ENCODE data around the gene NCKAP5. TPM values are rescaled to one million over a fixed set of nuclear protein-coding genes. Genes with fewer than 3 reads are reported as not detected.

Gene NCKAP5
- total and polyA plus RNA-seq, 2 of the 13 experiments (the other 11 are each of a cell fraction or from before 2014, with no cell fraction given): 0.01 TPM; not detected in 1

DNA sequence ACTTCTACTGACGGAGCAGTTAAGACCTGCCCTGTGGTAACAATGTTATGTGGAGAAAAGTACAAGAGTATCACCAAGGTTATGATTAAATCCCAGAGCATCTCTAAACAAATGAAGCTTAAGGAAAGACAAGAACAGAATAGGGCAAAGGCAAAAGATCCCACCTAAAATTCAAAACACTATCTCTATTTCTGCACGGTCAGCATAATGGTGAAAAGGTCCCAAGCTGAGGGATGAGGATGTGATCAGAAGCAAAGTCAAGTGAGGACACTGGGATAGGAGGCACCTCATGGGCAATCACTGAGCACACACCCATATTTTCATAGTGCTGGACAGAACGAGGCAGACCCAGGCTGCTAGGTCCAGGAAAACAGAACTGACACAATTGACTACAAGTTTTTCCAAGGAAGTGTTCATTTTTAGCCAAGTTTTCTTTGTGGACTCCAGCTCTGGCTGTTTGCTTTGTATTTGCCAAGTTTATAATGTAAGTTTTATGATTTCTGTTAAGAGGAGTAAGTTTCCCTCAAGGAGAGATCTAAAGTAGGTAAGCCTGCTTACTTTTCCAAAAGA is 77.8 kb downstream of the NCKAP5 start:
- FAIRE-seq (no peak), DNase-seq (ENCODE audit: low spot score) (no peak), ATAC-seq (no peak)
- TF ChIP-seq EED (CRISPR knock-in tag; IDR thresholded peaks at IDR 0.05) (no peak), MAFF (IDR thresholded peaks at IDR 0.05; ENCODE audit: low read depth, low read length) (peak; percentile 98), MAFK (conservative IDR thresholded peaks at IDR 0.05 in 1 of 2, IDR thresholded peaks at IDR 0.05 in 1 of 2; ENCODE audit: low read length in 2 of 2) (peak; percentile 99)
- Histone ChIP-seq H3K4me3 (replicated peaks in 1 of 3; ENCODE audit: insufficient read depth in 1 of 3, low read depth in 2 of 3, low read length in 3 of 3) (no peak overlapping the region), H3K27me3 (ENCODE audit: control insufficient read depth in 1 of 2, insufficient read depth in 2 of 2, low read length in 2 of 2) (no peaks in the 10 kb centered on the region; a peak in 1 of 5 replicates), H3K4me2 (ENCODE audit: low read depth, low read length) (no peak overlapping the region), H2AFZ (ENCODE audit: low read length) (no peak overlapping the region), H3K9me3 (ENCODE audit: low read length) (peaks cover 10% of the 10 kb centered on the region; the same call in 1 of the 2 replicates), H3K27ac (ENCODE audit: extremely low read length, insufficient read depth, low read length) (no peak overlapping the region), H3K9ac (ENCODE audit: insufficient read depth, low read depth, low read length) (no peak overlapping the region), H3K4me1 (ENCODE audit: insufficient read depth, low read length) (peaks cover 6% of the 10 kb centered on the region; the same call in 1 of the 2 replicates), H4K20me1 (ENCODE audit: insufficient read depth, low read length) (no peaks in the 10 kb centered on the region), H3K79me2 (ENCODE audit: insufficient read depth, low read length) (no peaks in the 10 kb centered on the region), H3K36me3 (replicated peaks in 1 of 2; ENCODE audit: control insufficient read depth in 1 of 2, insufficient read depth in 2 of 2, low read length in 2 of 2) (no peaks in the 10 kb centered on the region)
- ChIA-PET POLR2A (no interaction called here), CTCF (ENCODE audit: low intra/inter-chr PET ratio, low total read pairs) (no interaction called here)
- 45% methylated on average over 3 of the region's 3 CpGs for WGBS (ENCODE audit: low lambda C conversion rate)
- BruUV-seq (replicated peaks): no TSS peak
- in situ Hi-C loops (cut with HindIII; ENCODE audit: extremely low pct_ligation_motif_present, low pct_unique_long_range_greater_than_20kb): no loop called here
- intact Hi-C loops (cut with micrococcal nuclease; ENCODE audit: unreplicated experiment): no loop called here

DNA sequence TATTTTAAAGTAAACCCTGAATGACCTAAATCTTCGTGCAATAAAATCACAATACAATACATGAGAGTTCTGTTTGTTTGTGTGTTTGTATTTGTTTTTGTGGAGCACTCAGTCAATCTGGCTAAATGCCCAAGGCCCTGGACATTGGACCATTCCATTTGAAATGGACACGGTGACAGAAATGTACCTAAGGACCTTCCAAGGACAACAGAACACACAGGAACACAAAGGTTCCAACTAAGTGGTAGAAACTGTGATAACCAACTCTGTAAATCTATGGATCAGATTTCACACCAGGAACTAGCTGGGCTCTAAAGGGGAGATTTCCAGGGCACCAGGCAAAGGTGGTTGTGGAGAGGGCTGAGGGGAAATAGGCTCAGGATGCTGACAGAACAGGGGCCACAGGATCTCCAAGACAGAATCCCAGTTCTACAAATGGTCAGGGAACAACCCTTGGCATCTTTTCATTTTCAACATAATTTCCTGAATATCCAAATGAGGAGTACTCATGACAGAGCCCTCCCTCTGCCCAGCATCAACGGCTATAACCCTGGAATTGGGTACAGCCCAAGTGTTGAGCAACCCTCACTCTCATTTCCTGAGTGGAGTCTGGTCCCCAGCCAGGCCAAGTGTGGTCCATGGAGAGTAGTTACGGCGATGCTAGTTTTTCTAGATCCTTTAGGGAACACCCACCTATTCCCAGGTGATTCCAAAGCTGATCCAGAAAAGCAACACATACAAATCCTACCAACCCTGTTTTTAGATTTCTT is 78.4 kb downstream of the NCKAP5 start:
- POLR2A ChIA-PET: no interaction called here
- Histone ChIP-seq H3K4me3 (replicated peaks in 1 of 3; ENCODE audit: insufficient read depth in 1 of 3, low read depth in 2 of 3, low read length in 3 of 3) (no peak overlapping the region), H3K4me2 (ENCODE audit: low read depth, low read length) (no peak overlapping the region), H3K9me3 (ENCODE audit: low read length) (peaks cover 10% of the 10 kb centered on the region; the same call in 1 of the 2 replicates), H3K9ac (ENCODE audit: insufficient read depth, low read depth, low read length) (no peak overlapping the region), H3K27ac (ENCODE audit: extremely low read length, insufficient read depth, low read length) (no peak overlapping the region), H2AFZ (ENCODE audit: low read length) (no peak overlapping the region), H3K79me2 (ENCODE audit: insufficient read depth, low read length) (no peaks in the 10 kb centered on the region), H4K20me1 (ENCODE audit: insufficient read depth, low read length) (no peaks in the 10 kb centered on the region), H3K36me3 (replicated peaks in 1 of 2; ENCODE audit: control insufficient read depth in 1 of 2, insufficient read depth in 2 of 2, low read length in 2 of 2) (no peaks in the 10 kb centered on the region), H3K27me3 (ENCODE audit: control insufficient read depth in 1 of 2, insufficient read depth in 2 of 2, low read length in 2 of 2) (no peaks in the 10 kb centered on the region; a peak in 1 of 5 replicates), H3K4me1 (ENCODE audit: insufficient read depth, low read length) (peaks cover 6% of the 10 kb centered on the region; the same call in 1 of the 2 replicates)
- in situ Hi-C loops (cut with HindIII; ENCODE audit: extremely low pct_ligation_motif_present, low pct_unique_long_range_greater_than_20kb): no loop called here
- ATAC-seq: no peak
- no peak for DNase-seq (ENCODE audit: low spot score)
- intact Hi-C loops (cut with micrococcal nuclease; ENCODE audit: unreplicated experiment): no loop called here
- WGBS (ENCODE audit: low lambda C conversion rate): 32% methylated on average over 5 of the region's 5 CpGs
- no TSS peak for BruUV-seq (replicated peaks)
- CTCF ChIA-PET (ENCODE audit: low intra/inter-chr PET ratio, low total read pairs): no interaction called here
- FAIRE-seq: no peak
- TF ChIP-seq ZNF558 (CRISPR knock-in tag; IDR thresholded peaks at IDR 0.05; ENCODE audit: borderline replicate concordance) (no peak), ZNF619 (CRISPR knock-in tag; IDR thresholded peaks at IDR 0.05) (no peak), HMG20B (CRISPR knock-in tag; conservative IDR thresholded peaks at IDR 0.05) (no peak), GZF1 (CRISPR knock-in tag; IDR thresholded peaks at IDR 0.05) (no peak), ZNF180 (CRISPR knock-in tag; IDR thresholded peaks at IDR 0.05; ENCODE audit: borderline replicate concordance, low read depth) (no peak), ZNF775 (CRISPR knock-in tag; IDR thresholded peaks at IDR 0.05; ENCODE audit: borderline replicate concordance) (no peak), ZNF496 (CRISPR knock-in tag; IDR thresholded peaks at IDR 0.05; ENCODE audit: insufficient replicate concordance) (no peak), ZNF746 (CRISPR knock-in tag; IDR thresholded peaks at IDR 0.05) (no peak), POLR2A (IDR thresholded peaks at IDR 0.05; ENCODE audit: insufficient read depth in 1 of 2, low read depth in 2 of 2, low read length in 2 of 2) (no peak), HES4 (CRISPR knock-in tag; IDR thresholded peaks at IDR 0.05; ENCODE audit: borderline replicate concordance) (no peak)
- TF ChIP-seq, protein P1, sequence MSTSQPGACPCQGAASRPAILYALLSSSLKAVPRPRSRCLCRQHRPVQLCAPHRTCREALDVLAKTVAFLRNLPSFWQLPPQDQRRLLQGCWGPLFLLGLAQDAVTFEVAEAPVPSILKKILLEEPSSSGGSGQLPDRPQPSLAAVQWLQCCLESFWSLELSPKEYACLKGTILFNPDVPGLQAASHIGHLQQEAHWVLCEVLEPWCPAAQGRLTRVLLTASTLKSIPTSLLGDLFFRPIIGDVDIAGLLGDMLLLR (CRISPR knock-in tag; IDR thresholded peaks at IDR 0.05): no peak
- TF ChIP-seq, protein P2, sequence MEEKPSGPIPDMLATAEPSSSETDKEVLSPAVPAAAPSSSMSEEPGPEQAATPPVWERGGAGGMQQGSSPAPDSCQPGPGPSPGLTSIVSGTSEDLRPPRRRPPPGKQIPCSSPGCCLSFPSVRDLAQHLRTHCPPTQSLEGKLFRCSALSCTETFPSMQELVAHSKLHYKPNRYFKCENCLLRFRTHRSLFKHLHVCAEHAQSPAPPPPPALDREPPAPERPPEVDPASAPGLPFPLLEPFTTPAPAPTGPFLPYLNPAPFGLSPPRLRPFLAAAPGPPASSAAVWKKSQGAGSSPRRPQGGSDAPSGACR (CRISPR knock-in tag; IDR thresholded peaks at IDR 0.05): no peak
- TF ChIP-seq, protein P3, sequence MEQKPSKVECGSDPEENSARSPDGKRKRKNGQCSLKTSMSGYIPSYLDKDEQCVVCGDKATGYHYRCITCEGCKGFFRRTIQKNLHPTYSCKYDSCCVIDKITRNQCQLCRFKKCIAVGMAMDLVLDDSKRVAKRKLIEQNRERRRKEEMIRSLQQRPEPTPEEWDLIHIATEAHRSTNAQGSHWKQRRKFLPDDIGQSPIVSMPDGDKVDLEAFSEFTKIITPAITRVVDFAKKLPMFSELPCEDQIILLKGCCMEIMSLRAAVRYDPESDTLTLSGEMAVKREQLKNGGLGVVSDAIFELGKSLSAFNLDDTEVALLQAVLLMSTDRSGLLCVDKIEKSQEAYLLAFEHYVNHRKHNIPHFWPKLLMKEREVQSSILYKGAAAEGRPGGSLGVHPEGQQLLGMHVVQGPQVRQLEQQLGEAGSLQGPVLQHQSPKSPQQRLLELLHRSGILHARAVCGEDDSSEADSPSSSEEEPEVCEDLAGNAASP (CRISPR knock-in tag; IDR thresholded peaks at IDR 0.05; ENCODE audit: borderline replicate concordance): no peak

All from HepG2 (cell line).